Measurements from ENCODE around the gene CMTM6. TPM values are rescaled to one million over a fixed set of nuclear protein-coding genes. Genes with fewer than 3 reads are reported as not detected.

The CMTM6 gene
- total RNA-seq, 4 donors from 2014 or later, result 63.8 to 124 (median 71.3) TPM

GRCh38 chr3:32508711-32509110, 6.1 kb upstream of the CMTM6 start:
- H3K36me3 ChIP-seq, result no peaks in the 10 kb centered on the region
- no peak overlapping the region for H3K27ac ChIP-seq
- H3K9me3 ChIP-seq, result no peaks in the 10 kb centered on the region
- no peaks in the 10 kb centered on the region for H3K27me3 ChIP-seq
- H3K4me1 ChIP-seq, result no peaks in the 10 kb centered on the region
- H3K4me3 ChIP-seq (replicated peaks in 1 of 3), result no peak overlapping the region
- WGBS, 2 donors, result 76 to 84% methylated on average over 7 of the region's 7 CpGs
- TF ChIP-seq POLR2A (IDR thresholded peaks at IDR 0.05) (no peak), CTCF (IDR thresholded peaks at IDR 0.05) (no peak)
- no peak for DNase-seq
- intact Hi-C loops (cut with DNase I), result loop anchor here (5.0 to 10.0 kb wide), 2 partner anchors 159 to 426 kb away; no protein-coding TSS in a partner anchor

- Histone ChIP-seq H3K36me3 (no peaks in the 10 kb centered on the region), H3K4me3 (replicated peaks in 1 of 3) (no peak overlapping the region), H3K4me1 (peaks cover 0 to 4% of the 10 kb centered on the region in 2 donors), H3K9me3 (no peaks in the 10 kb centered on the region), H3K27ac (no peak overlapping the region), H3K27me3 (no peaks in the 10 kb centered on the region)
- WGBS, 2 donors, result 73 to 81% methylated on average over 4 of the region's 4 CpGs
- no peak for DNase-seq
- no peak for TF ChIP-seq POLR2A (IDR thresholded peaks at IDR 0.05)
- no peak for TF ChIP-seq CTCF (IDR thresholded peaks at IDR 0.05)
- intact Hi-C loops (cut with DNase I), result loop anchor here (5.0 to 10.0 kb wide), 2 partner anchors 161 to 428 kb away; no protein-coding TSS in a partner anchor
Measured at GRCh38 chr3:32506466-32506865, 3.8 kb upstream of the CMTM6 start.

GRCh38 chr3:32502946-32503286, 264 bp upstream of the CMTM6 start:
- DNase-seq, result no peak
- Histone ChIP-seq H3K27me3 (no peaks in the 10 kb centered on the region), H3K4me1 (peaks cover 0 to 7% of the 10 kb centered on the region in 2 donors), H3K36me3 (no peaks in the 10 kb centered on the region), H3K4me3 (replicated peaks in 1 of 3) (peak overlapping the region in 2 of 3 donors; percentile 62 to 94), H3K9me3 (no peaks in the 10 kb centered on the region), H3K27ac (peak overlapping the region; percentile 90 to 92 (median 91))
- TF ChIP-seq POLR2A (IDR thresholded peaks at IDR 0.05) (no peak), CTCF (IDR thresholded peaks at IDR 0.05) (no peak)
- WGBS, 2 donors, result 3 to 6% methylated on average over 6 of the region's 6 CpGs
- intact Hi-C loops (cut with DNase I), result loop anchor here (10.0 kb wide), 1 partner anchor 432 kb away; no protein-coding TSS in a partner anchor

GRCh38 chr3:32501783-32502117, 902 bp downstream of the CMTM6 start:
- peak overlapping the region; percentile 9 to 94 (median 62) for H3K4me3 ChIP-seq (replicated peaks in 1 of 3)
- H3K27ac ChIP-seq, result peak overlapping the region; percentile 90 to 92 (median 91)
- H3K27me3 ChIP-seq, result no peaks in the 10 kb centered on the region
- no peak for DNase-seq
- no peaks in the 10 kb centered on the region for H3K36me3 ChIP-seq
- TF ChIP-seq POLR2A (IDR thresholded peaks at IDR 0.05) (no peak), CTCF (IDR thresholded peaks at IDR 0.05) (no peak)
- H3K9me3 ChIP-seq, result no peaks in the 10 kb centered on the region
- peaks cover 0 to 7% of the 10 kb centered on the region in 2 donors for H3K4me1 ChIP-seq
- 13 to 16% methylated on average over 4 of the region's 4 CpGs for WGBS, 2 donors
- intact Hi-C loops (cut with DNase I), result loop anchor here (10.0 kb wide), 1 partner anchor 433 kb away; no protein-coding TSS in a partner anchor

GRCh38 chr3:32500880-32501782, 1.5 kb downstream of the CMTM6 start:
- 79 to 80% methylated on average over 25 of the region's 25 CpGs for WGBS, 2 donors
- H3K27ac ChIP-seq, result no peak overlapping the region
- H3K36me3 ChIP-seq, result no peaks in the 10 kb centered on the region
- H3K9me3 ChIP-seq, result no peaks in the 10 kb centered on the region
- H3K27me3 ChIP-seq, result no peaks in the 10 kb centered on the region
- no peak for TF ChIP-seq POLR2A (IDR thresholded peaks at IDR 0.05)
- TF ChIP-seq CTCF (IDR thresholded peaks at IDR 0.05), result no peak
- H3K4me3 ChIP-seq (replicated peaks in 1 of 3), result peak overlapping the region in 2 of 3 donors; percentile 62 to 94
- intact Hi-C loops (cut with DNase I), result loop anchor here (10.0 kb wide), 1 partner anchor 434 kb away; no protein-coding TSS in a partner anchor
- H3K4me1 ChIP-seq, result peaks cover 0 to 7% of the 10 kb centered on the region in 2 donors
- no peak for DNase-seq
